Fibroblast of skin of right biceps (primary cell): ENCODE measurements around the gene AKNA.
A peak's percentile ranks its signal among the peaks of the same experiment; 100 is the strongest.
"Not testable (repeated sequence)": the region's sequence is repeated elsewhere in the genome, so short reads cannot be mapped to it uniquely, and the experiment has no call there.

Experiments
- DNase-seq: peaks from one replicate; pipeline ENCODE4 v3.0.0-alpha.2; 2013

AKNA gene

GRCh38 chr9:114334490-114334889, 53.3 kb downstream of the AKNA start:
- no peak for DNase-seq

- DNase-seq = not testable (repeated sequence)
Observed at GRCh38 chr9:114333718-114334117, 54.1 kb downstream of the AKNA start.

GRCh38 chr9:114332474-114333040, 55.2 kb downstream of the AKNA start:
- DNase-seq = not testable (repeated sequence)

- not testable (repeated sequence) for DNase-seq
Observed at GRCh38 chr9:114331229-114332195, 56.3 kb downstream of the AKNA start.

DNA sequence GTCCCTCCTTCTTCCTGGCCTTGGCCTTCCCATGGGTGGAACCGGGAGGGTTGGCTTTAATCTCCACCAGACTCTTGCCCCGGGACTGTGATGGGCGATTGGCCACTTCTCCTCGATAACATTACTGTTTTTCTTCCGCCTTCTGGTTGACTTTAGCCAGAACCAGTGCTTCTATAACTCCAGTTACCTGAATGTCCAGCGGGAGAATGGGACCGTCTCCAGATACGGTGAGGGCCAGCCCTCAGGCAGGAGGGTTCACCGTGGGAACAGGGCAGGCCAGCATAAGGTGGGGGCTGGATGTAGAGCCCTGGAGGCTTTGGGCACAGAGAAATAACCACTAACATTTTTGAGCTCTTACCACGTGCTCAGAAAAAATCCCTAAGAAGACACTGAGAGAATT, 57.1 kb downstream of the AKNA start:
- no peak for DNase-seq

- DNase-seq = not testable (repeated sequence)
Observed at GRCh38 chr9:114329625-114330022, 58.2 kb downstream of the AKNA start, which contains the start of gene ORM2. Gene ORM2, plus strand, starts transcription at chr9:114329869. Its CDS starts 36 bp downstream, at chr9:114329905.

DNA sequence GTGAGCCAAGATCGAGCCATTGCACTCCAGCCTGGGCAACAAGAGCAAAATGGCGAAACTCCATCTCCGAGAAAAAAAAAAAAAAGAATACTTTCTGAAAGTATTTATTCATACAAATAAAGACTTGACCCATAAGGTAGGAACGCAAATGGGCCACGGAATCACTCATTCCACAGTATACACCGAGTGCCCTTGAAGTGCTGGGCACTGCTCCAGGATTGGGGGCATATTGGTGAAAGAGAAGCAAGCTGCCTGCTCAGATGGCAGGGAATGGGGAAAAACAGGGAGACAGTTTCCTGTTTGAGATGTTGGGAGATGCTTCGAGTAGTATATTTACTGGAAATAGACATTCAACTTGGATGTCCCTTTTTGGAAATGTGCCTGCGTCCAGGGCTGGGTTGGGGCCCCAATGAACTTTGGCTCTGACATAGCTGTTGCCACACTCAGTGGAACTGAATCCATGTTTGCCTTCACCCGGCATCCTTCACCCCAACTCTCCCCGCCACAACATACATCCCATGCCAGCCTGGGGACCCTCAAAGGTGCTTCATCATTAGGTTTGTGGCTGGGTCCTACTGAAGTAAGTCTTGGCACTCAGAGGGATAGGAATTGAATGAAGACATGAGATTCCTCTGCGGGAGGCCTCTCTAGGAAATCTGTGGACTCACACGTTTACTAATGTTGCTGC, 58.7 kb downstream of the AKNA start:
- DNase-seq = not testable (repeated sequence)

GRCh38 chr9:114328357-114328820, 59.4 kb downstream of the AKNA start:
- not testable (repeated sequence) for DNase-seq

DNA sequence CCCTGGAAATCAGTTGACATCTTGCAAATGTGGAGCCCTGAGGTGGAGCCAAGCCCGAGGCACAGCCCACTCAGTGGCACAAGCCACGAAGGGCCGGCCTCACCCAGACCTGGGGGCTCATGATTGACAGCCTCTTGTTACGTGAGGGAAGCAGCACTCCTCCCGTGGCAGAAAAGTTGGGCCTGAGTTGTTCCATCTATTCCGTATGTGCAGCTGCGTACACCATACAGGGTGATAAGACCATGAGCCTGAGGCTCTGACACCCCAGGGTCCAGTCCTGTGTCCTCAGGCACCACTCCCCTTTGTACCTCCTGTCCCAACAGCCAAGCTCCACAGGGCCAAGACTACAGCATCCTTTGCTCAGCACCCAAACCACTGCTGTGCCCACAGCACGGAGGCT, 60.0 kb downstream of the AKNA start:
- DNase-seq = no peak

DNA sequence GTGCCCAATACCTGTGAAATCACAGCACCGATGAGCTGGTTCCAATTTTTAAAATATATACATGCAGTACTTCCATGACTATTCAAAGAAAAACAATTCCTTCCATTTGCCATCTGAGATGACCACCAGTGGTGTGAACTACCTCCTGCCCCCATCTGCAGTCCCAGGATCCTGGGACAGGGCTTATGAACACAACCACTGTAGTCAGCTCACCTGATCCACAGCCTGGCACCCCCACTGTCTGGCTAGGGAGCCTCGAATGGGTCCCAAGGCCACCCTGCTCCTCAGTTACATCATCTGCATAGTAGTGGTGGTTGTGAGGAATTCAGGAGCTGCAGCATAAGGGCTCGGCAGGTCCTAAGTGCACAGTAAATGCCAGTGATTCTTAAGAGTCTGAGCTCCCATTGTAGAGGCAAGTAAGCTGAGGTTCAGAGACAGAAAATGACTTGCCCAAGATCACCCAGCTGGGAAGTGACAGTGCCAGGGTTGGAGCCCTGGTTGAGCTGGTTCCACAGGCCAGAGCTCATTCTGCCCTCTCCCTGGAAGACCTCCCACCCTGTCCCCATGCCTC, 62.0 kb downstream of the AKNA start:
- not testable (repeated sequence) for DNase-seq

GRCh38 chr9:114324965-114325364, 62.8 kb downstream of the AKNA start:
- not testable (repeated sequence) for DNase-seq

- no peak for DNase-seq
Observed at GRCh38 chr9:114324492-114324891, 63.3 kb downstream of the AKNA start.

DNA sequence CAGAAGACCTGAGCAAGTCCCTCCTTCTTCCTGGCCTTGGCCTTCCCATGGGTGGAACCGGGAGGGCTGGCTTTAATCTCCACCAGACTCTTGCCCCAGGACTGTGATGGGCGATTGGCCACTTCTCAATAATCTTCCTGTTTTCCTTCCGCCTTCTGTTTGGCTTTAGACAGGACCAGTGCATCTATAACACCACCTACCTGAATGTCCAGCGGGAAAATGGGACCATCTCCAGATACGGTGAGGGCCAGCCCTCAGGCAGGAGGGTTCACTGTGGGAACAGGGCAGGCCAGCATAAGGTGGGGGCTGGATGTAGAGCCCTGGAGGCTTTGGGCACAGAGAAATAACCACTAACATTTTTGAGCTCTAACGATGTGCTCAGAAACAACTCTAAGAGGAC, 63.9 kb downstream of the AKNA start:
- DNase-seq = not testable (repeated sequence)

DNA sequence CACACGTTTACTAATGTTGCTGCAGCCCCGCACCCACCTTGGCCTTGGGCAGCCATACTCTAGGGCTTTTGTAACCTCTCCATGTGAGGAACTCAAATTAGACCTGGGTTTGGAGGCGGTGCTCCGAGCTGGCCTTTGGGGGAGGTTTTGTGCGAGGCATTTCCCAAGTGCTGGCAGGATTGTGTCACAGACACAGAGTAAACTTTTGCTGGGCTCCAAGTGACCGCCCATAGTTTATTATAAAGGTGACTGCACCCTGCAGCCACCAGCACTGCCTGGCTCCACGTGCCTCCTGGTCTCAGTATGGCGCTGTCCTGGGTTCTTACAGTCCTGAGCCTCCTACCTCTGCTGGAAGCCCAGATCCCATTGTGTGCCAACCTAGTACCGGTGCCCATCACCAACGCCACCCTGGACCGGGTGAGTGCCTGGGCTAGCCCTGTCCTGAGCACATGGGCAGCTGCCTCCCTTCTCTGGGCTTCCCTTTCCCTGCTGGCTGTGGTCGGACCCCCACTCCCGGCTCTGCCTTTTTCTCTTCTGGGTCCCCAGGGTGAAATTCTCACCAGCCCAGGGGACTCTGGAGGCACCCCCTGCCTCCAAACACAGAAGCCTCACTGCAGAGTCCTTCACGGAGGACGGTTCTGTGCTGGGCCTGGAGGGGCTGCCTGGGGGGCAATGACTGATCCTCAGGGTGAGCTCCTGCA, 64.8 kb downstream of the AKNA start, which contains the start of gene ORM1:
TSS of gene ORM1 (plus strand) at position 268 of the 701 bp plus-strand sequence. CDS start at position 304, 36 bp downstream.
- DNase-seq = not testable (repeated sequence)

- DNase-seq = peak; percentile 40
Observed at GRCh38 chr9:114322160-114322818, 65.5 kb downstream of the AKNA start.

DNA sequence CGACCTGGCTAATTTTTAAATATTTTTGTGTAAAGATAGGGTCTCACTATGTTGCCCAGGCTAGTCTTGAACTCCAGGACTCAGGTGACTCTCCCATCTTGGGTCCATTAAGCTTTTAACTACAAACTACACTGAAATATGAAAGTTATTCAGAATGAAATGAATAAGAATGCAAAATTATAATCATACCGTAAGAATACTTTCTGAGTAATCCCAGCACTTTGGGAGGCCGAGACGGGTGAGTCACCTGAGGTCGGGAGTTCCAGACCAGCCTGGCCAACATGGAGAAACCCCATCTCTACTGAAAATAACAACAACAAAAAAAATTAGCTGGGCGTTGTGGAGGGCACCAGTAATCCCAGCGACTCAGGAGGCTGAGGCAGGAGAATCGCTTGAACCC, 66.0 kb downstream of the AKNA start:
- peak; percentile 75 for DNase-seq

DNA sequence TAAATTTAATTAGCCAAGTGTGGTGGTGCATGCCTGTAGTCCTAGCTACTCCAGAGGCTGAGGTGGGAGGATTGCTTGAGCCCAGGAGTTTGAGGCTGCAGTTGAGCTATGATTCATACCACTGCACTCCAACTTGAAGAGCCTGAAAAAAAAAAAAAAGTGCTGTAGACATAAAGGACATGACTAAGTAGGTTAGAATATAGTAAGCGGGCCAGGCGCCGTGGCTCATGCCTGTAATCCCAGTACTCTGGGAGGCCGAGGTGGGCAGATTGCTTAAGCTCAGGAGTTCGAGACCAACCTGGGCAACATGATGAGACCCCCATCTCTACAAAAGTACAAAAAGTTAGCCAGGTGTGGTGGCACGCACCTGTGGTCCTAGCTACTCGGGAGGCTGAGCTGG, 67.1 kb downstream of the AKNA start:
- peak; percentile 67 for DNase-seq

DNA sequence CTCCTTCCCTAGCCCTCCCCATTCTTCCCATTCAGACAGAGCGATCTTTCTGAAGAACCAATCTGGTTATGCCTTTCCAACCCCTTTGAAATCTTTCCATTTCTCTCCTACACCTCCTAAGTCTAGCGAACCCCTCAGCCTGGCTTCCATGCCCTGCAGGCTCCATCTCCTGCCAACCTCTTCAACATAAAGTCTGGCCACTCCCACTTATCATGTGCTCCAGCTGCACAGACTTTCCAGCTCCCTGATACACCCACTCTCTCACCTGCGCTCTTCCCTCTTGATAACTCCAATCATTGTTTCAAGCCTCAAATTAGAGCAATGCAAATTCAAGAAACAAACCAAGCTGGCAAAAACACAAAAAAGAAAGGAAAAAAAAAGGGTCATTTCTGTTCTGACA, 68.6 kb downstream of the AKNA start:
- DNase-seq = no peak

- no peak for DNase-seq
Observed at GRCh38 chr9:114318416-114318815, 69.4 kb downstream of the AKNA start.

DNA sequence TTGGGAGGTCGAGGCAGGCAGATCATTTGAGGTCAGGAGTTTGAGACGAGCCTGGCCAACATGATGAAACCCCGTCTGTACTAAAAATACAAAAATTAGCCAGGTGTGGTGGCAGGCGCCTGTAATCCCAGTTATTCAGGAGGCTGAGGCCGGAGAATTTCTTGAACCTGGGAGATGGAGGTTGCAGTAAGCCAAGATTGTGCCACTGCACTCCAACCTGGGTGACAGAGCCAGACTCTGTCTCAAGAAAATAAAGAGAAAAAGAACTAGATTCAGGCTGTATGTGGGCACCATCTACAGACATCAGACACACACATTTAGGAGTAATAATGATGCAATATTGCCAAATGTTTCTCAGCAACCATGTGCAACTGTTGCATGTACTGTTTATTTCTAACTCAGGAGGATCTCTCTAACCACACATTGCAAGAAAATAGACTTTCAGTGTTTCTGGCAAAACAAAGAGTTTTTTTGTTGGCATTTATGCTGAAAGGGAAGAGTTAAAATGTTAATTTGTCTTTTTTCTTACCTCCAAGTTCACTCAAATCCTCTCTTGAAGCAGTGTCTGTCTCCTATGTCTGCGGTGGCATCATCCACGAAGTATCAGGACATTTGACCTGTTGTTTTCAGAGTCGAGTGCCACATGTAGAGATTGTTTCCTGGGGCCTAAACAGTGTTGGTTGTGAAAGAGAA, 70.0 kb downstream of the AKNA start:
- DNase-seq = peak; percentile 83
